Loucy (cell line): ENCODE results near the gene JARID2.

Source experiments
- H2AFZ ChIP-seq: fragments of 200-600 bp; sonication (generic); 2 replicates; pipeline ENCODE4 v1.6.0; 2016; ENCODE audit warnings: antibody characterized with exemption, mild to moderate bottlenecking, low read length, moderate library complexity
- H3F3A ChIP-seq: fragments of 200-600 bp; 2 replicates; pipeline ENCODE4 v1.6.0; 2016; ENCODE audit warnings: antibody characterized with exemption, low read depth, mild to moderate bottlenecking
- H3K27me3 ChIP-seq: fragments of 200-600 bp; sonication (generic); 2 replicates; pipeline ENCODE4 v1.6.1; 2014; ENCODE audit warnings: low read length, mild to moderate bottlenecking; ENCODE audit not compliant: insufficient read depth, poor library complexity, severe bottlenecking
- H3K36me3 ChIP-seq: fragments of 200-600 bp; sonication (generic); 2 replicates; pipeline ENCODE4 v1.6.1; 2016; ENCODE audit warnings: low read length; ENCODE audit not compliant: insufficient read depth
- H3K4me1 ChIP-seq: fragments of 200-600 bp; sonication (generic); 2 replicates; pipeline ENCODE4 v1.5.1; 2014; ENCODE audit warnings: low read length, mild to moderate bottlenecking; ENCODE audit not compliant: insufficient read depth, poor library complexity, severe bottlenecking
- H3K4me2 ChIP-seq: fragments of 200-600 bp; sonication (generic); 2 replicates; pipeline ENCODE4 v1.6.0; 2014; ENCODE audit warnings: antibody characterized with exemption, low read length, low read depth, mild to moderate bottlenecking; ENCODE audit not compliant: poor library complexity, severe bottlenecking
- H3K4me3 ChIP-seq: fragments of 200-600 bp; sonication (generic); 2 replicates; pipeline ENCODE4 v1.5.1; 2014; ENCODE audit warnings: low read length, mild to moderate bottlenecking, mixed read lengths; ENCODE audit not compliant: poor library complexity, severe bottlenecking
- H3K79me2 ChIP-seq: fragments of 200-600 bp; sonication (generic); 2 replicates; pipeline ENCODE4 v1.6.1; 2014; ENCODE audit warnings: low read length; ENCODE audit not compliant: insufficient read depth
- H3K9ac ChIP-seq: fragments of 200-600 bp; sonication (generic); 2 replicates; pipeline ENCODE4 v1.6.0; 2014; ENCODE audit warnings: mild to moderate bottlenecking, low read depth, low read length, moderate library complexity; ENCODE audit not compliant: poor library complexity, severe bottlenecking
- H3K9me2 ChIP-seq: fragments of 200-600 bp; sonication (generic); replicated peaks from 2 replicates; pipeline ENCODE4 v1.6.1; 2016; ENCODE audit warnings: low read depth, low read length, mixed read lengths
- H3K9me3 ChIP-seq: fragments of 200-600 bp; sonication (generic); 2 replicates; pipeline ENCODE4 v1.6.1; 2014; ENCODE audit warnings: mild to moderate bottlenecking, antibody characterized with exemption, low read length, low read depth; ENCODE audit not compliant: insufficient read depth
- H4K20me1 ChIP-seq: fragments of 200-600 bp; sonication (generic); 2 replicates; pipeline ENCODE4 v1.6.0; 2014; ENCODE audit warnings: antibody characterized with exemption, low read length, mild to moderate bottlenecking; ENCODE audit not compliant: insufficient read depth, poor library complexity, severe bottlenecking
- EZH2phosphoT487 ChIP-seq: fragments of 200-600 bp; IDR thresholded peaks from 2 replicates; pipeline ENCODE4 v1.6.1; 2018; ENCODE audit warnings: antibody characterized with exemption, mild to moderate bottlenecking, moderate library complexity, borderline replicate concordance
- TF ChIP-seq, protein P1 (sequence below): fragments of 200-600 bp; sonication (generic); conservative IDR thresholded peaks from 2 replicates; pipeline ENCODE4 v1.5.1; 2014; ENCODE audit warnings: mild to moderate bottlenecking, antibody characterized with exemption, low read length

Gene JARID2

DNA sequence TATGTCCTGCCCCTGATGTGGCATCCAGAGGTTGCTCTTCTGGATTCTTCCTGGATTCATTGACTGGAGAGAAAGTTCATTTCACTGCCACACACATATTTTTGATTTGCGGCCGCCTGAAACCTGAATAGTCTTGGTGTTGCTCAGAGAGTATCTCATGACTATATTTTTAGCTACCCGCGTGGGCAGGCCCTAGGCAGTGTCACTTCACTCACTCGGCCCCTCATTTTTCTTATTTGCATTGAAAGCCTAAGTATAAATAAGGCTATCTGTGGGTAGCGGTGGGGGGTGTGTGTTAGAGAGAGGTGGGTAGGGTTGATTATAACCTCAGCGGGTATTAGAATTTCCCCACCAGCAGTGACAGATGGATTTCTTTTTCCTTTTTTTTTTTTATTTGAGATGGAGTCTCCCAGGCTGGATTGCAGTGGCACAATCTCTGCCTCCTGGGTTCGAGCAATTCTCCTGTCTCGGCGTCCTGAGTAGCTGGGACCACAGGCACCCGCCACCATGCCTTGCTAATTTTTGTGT, 113.5 kb downstream of the JARID2 start:
- TF ChIP-seq, protein P1, sequence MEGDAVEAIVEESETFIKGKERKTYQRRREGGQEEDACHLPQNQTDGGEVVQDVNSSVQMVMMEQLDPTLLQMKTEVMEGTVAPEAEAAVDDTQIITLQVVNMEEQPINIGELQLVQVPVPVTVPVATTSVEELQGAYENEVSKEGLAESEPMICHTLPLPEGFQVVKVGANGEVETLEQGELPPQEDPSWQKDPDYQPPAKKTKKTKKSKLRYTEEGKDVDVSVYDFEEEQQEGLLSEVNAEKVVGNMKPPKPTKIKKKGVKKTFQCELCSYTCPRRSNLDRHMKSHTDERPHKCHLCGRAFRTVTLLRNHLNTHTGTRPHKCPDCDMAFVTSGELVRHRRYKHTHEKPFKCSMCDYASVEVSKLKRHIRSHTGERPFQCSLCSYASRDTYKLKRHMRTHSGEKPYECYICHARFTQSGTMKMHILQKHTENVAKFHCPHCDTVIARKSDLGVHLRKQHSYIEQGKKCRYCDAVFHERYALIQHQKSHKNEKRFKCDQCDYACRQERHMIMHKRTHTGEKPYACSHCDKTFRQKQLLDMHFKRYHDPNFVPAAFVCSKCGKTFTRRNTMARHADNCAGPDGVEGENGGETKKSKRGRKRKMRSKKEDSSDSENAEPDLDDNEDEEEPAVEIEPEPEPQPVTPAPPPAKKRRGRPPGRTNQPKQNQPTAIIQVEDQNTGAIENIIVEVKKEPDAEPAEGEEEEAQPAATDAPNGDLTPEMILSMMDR, result no peak
- TF ChIP-seq EZH2phosphoT487, result no peak
- H3F3A ChIP-seq, result peaks cover 2% of the 10 kb centered on the region; the same call in 1 of the 2 replicates
- H3K9ac ChIP-seq, result no peak overlapping the region
- H3K9me3 ChIP-seq, result no peaks in the 10 kb centered on the region
- H3K27me3 ChIP-seq, result no peaks in the 10 kb centered on the region
- H3K36me3 ChIP-seq, result peaks cover 44% of the 10 kb centered on the region
- H3K79me2 ChIP-seq, result peaks cover 100% of the 10 kb centered on the region
- H3K4me1 ChIP-seq, result peaks cover 49% of the 10 kb centered on the region
- peak overlapping the region; percentile 30 for H3K4me2 ChIP-seq
- no peak overlapping the region for H2AFZ ChIP-seq
- no peaks in the 10 kb centered on the region for H3K9me2 ChIP-seq
- no peak overlapping the region for H3K4me3 ChIP-seq
- peaks cover 100% of the 10 kb centered on the region for H4K20me1 ChIP-seq

DNA sequence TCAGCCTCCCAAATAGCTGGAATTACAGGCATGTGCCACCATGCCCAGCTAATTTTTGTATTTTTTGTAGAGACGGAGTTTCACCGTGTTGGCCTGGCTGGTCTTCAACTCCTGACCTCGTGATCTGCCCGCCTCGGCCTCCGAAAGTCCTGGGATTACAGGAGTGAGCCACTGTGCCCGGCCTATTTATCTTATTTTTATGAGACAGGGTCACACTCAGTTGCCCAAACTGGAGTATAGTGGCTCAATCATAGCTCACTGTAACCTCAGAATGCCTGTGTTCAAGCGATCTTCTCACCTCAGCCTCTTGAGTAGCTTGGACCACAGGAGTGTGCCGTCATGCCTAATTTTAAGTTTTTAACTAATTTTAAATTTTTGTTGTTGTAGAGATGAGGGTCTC, 114.4 kb downstream of the JARID2 start:
- Histone ChIP-seq H3K9me3 (no peaks in the 10 kb centered on the region), H3F3A (peaks cover 2% of the 10 kb centered on the region; the same call in 1 of the 2 replicates), H3K4me3 (no peak overlapping the region), H2AFZ (no peak overlapping the region), H3K4me1 (peaks cover 53% of the 10 kb centered on the region), H4K20me1 (peaks cover 100% of the 10 kb centered on the region), H3K9me2 (no peaks in the 10 kb centered on the region), H3K9ac (no peak overlapping the region), H3K79me2 (peaks cover 100% of the 10 kb centered on the region), H3K4me2 (no peak overlapping the region), H3K27me3 (no peaks in the 10 kb centered on the region), H3K36me3 (peaks cover 42% of the 10 kb centered on the region)
- TF ChIP-seq, protein P1, result no peak
- no peak for TF ChIP-seq EZH2phosphoT487

DNA sequence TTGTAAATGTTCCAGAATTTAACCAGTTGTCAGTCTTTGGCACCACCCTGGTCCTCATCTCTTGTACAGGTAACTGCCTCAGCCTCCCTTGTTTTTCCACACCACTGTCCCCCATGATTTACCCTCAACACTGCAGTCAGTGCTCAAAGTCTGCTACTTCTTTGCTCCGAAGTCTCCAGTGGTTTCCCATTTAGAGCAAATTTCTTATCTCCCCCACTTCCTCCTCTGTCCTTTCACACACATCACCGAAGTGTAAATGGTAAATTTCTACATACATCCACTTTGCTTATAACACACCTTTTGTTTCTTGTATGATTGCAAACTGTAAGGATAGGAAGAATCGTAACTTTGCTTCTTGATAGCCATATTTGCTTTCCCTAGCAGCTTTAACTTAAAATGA, 115.3 kb downstream of the JARID2 start:
- Histone ChIP-seq H3F3A (peaks cover 2% of the 10 kb centered on the region; the same call in 1 of the 2 replicates), H3K4me1 (peaks cover 57% of the 10 kb centered on the region), H3K79me2 (peaks cover 100% of the 10 kb centered on the region), H3K27me3 (no peaks in the 10 kb centered on the region), H3K4me3 (no peak overlapping the region), H3K9me3 (no peaks in the 10 kb centered on the region), H2AFZ (no peak overlapping the region), H3K9ac (no peak overlapping the region), H4K20me1 (peaks cover 100% of the 10 kb centered on the region), H3K9me2 (no peaks in the 10 kb centered on the region), H3K4me2 (no peak overlapping the region), H3K36me3 (peaks cover 37% of the 10 kb centered on the region)
- no peak for TF ChIP-seq EZH2phosphoT487
- TF ChIP-seq, protein P1, result no peak
